SK-N-MC (cell line): ENCODE data around the gene RPIA.

ENCODE experiments used
- DNase-seq: peaks from one replicate; pipeline ENCODE4 v3.0.0-alpha.2; 2011; ENCODE audit warnings: low read depth, low spot score
- H3K27ac ChIP-seq: fragments of 200-600 bp; sonication (generic); 2 replicates; pipeline ENCODE4 v1.5.1; 2016; ENCODE audit warnings: mixed run types
- H3K36me3 ChIP-seq: fragments of 200-600 bp; sonication (generic); 2 replicates; pipeline ENCODE4 v1.6.1; 2017; ENCODE audit warnings: antibody characterized with exemption, low read length, mixed read lengths; ENCODE audit not compliant: insufficient read depth
- H3K4me3 ChIP-seq: fragments of 200-600 bp; sonication (generic); 2 replicates; pipeline ENCODE4 v1.5.1; 2016
- H3K9ac ChIP-seq: fragments of 200-600 bp; sonication (generic); 2 replicates; pipeline ENCODE4 v1.8.0; 2017; ENCODE audit warnings: mixed run types, mixed read lengths; ENCODE audit not compliant: insufficient read length
- H3K9me3 ChIP-seq: fragments of 200-600 bp; sonication (generic); 2 replicates; pipeline ENCODE4 v1.6.1; 2017; ENCODE audit warnings: low read depth, mild to moderate bottlenecking, antibody characterized with exemption, low read length, moderate library complexity, mixed read lengths
- EZH2 ChIP-seq: fragments of 200-600 bp; sonication (generic); IDR thresholded peaks from one replicate; pipeline ENCODE4 v1.6.1; 2017; ENCODE audit warnings: antibody characterized with exemption
- FOXP2 ChIP-seq: optimal IDR thresholded peaks from 2 replicates; pipeline ENCODE3; 2011; ENCODE audit warnings: mild to moderate bottlenecking, moderate library complexity; ENCODE audit not compliant: insufficient read depth; ENCODE audit errors: extremely low read length, control extremely low read depth
- POLR2AphosphoS5 ChIP-seq: IDR thresholded peaks from 2 replicates; pipeline ENCODE4 v1.6.1; 2012; ENCODE audit warnings: mild to moderate bottlenecking, low read depth, low read length, borderline replicate concordance

Gene RPIA

GRCh38 chr2:88659538-88659915 is 31.9 kb upstream of the RPIA start:
- Histone ChIP-seq H3K36me3 (no peaks in the 10 kb centered on the region), H3K9ac (no peak overlapping the region), H3K4me3 (no peak overlapping the region), H3K27ac (no peak overlapping the region), H3K9me3 (no peaks in the 10 kb centered on the region)
- DNase-seq: no peak
- TF ChIP-seq FOXP2: no peak
- no peak for TF ChIP-seq EZH2

GRCh38 chr2:88660622-88661021 is 30.9 kb upstream of the RPIA start:
- no peak for DNase-seq
- H3K27ac ChIP-seq: no peak overlapping the region
- H3K9ac ChIP-seq: no peak overlapping the region
- TF ChIP-seq POLR2AphosphoS5 (no peak), EZH2 (no peak), FOXP2 (no peak)
- H3K4me3 ChIP-seq: no peak overlapping the region
- H3K36me3 ChIP-seq: no peaks in the 10 kb centered on the region
- no peaks in the 10 kb centered on the region for H3K9me3 ChIP-seq

GRCh38 chr2:88666576-88666975 is 24.9 kb upstream of the RPIA start:
- no peak for DNase-seq
- TF ChIP-seq EZH2: no peak
- TF ChIP-seq POLR2AphosphoS5: no peak
- TF ChIP-seq FOXP2: no peak
- Histone ChIP-seq H3K27ac (no peak overlapping the region), H3K4me3 (no peak overlapping the region), H3K9ac (no peak overlapping the region), H3K36me3 (no peaks in the 10 kb centered on the region), H3K9me3 (no peaks in the 10 kb centered on the region)

- no peak for DNase-seq
- Histone ChIP-seq H3K4me3 (no peak overlapping the region), H3K9ac (no peak overlapping the region), H3K9me3 (no peaks in the 10 kb centered on the region), H3K36me3 (no peaks in the 10 kb centered on the region), H3K27ac (no peak overlapping the region)
- TF ChIP-seq FOXP2: no peak
- TF ChIP-seq POLR2AphosphoS5: no peak
- TF ChIP-seq EZH2: no peak
Observed at GRCh38 chr2:88667219-88667618, 24.3 kb upstream of the RPIA start.

GRCh38 chr2:88668862-88669261 is 22.6 kb upstream of the RPIA start:
- TF ChIP-seq POLR2AphosphoS5: no peak
- no peak for TF ChIP-seq EZH2
- TF ChIP-seq FOXP2: no peak
- Histone ChIP-seq H3K27ac (no peak overlapping the region), H3K9me3 (no peaks in the 10 kb centered on the region), H3K36me3 (no peaks in the 10 kb centered on the region), H3K9ac (no peak overlapping the region), H3K4me3 (no peak overlapping the region)
- DNase-seq: no peak

DNA sequence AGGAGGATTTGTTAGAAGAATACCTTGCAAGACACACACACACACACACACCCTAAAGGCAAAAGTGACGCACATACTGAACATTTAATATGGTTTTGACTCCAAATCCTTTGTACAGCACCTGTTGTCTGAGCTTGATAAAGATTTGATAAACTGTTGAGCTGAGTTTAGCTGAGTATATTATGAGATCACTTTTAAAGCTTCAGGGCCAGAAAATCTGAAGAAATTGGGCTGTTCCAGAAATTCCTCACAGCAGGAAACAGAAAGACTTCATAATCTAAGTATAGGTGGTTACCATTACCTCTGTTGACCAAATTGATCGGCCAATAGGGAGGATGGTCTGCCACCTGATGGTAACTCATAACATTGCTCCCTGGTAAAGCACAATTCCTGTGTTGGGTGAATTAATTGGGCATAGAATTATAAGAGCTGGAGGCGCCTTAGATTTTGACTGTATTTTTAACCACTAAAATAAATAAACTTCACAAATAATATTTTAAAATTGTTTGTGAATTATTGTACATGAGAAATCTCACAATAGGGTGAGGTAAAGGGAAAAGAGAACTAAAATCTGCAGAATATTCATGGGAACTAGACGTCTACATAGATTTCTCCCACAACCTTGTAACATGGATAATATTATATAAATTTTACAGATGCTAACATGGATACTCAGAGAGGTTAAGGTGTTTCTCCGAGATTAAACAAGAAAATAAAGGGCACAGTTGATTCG is 21.8 kb upstream of the RPIA start:
- TF ChIP-seq POLR2AphosphoS5 (no peak), EZH2 (no peak), FOXP2 (no peak)
- no peak for DNase-seq
- Histone ChIP-seq H3K9me3 (no peaks in the 10 kb centered on the region), H3K4me3 (no peak overlapping the region), H3K27ac (no peak overlapping the region), H3K9ac (no peak overlapping the region), H3K36me3 (no peaks in the 10 kb centered on the region)

- Histone ChIP-seq H3K27ac (no peak overlapping the region), H3K9me3 (no peaks in the 10 kb centered on the region), H3K36me3 (no peaks in the 10 kb centered on the region), H3K9ac (no peak overlapping the region), H3K4me3 (no peak overlapping the region)
- no peak for TF ChIP-seq POLR2AphosphoS5
- DNase-seq: peak; percentile 30
Observed at GRCh38 chr2:88671786-88672427, 19.6 kb upstream of the RPIA start.

- DNase-seq: no peak
- H3K4me3 ChIP-seq: no peak overlapping the region
- no peaks in the 10 kb centered on the region for H3K36me3 ChIP-seq
- H3K9me3 ChIP-seq: no peaks in the 10 kb centered on the region
- no peak overlapping the region for H3K27ac ChIP-seq
- no peak overlapping the region for H3K9ac ChIP-seq
- TF ChIP-seq FOXP2 (no peak), POLR2AphosphoS5 (no peak), EZH2 (no peak)
Observed at GRCh38 chr2:88673363-88673762, 18.1 kb upstream of the RPIA start.
